CD14-positive monocyte (primary cell): ENCODE results near the gene TBC1D22A. TPM values are rescaled to one million over a fixed set of nuclear protein-coding genes. Genes with fewer than 3 reads are reported as not detected.

Source experiments
- DNase-seq, 3 donors: peaks; one replicate each; pipeline ENCODE4 v3.0.0-alpha.2; 2011 to 2022
- H2AFZ ChIP-seq: 2 replicates; pipeline ENCODE4 v1.6.0; 2012; ENCODE audit warnings: mild to moderate bottlenecking, low read depth, low read length, inconsistent platforms; ENCODE audit not compliant: insufficient read depth, poor library complexity, severe bottlenecking
- H3K27ac ChIP-seq, 2 donors: 1 replicate in 1 of 2; 2 replicates in 1 of 2; pipeline ENCODE4 v1.5.1; 2012 to 2013; ENCODE audit warnings: low read length in 2 of 2, control low read depth in 1 of 2, inconsistent platforms in 1 of 2, low read depth in 1 of 2, mild to moderate bottlenecking in 1 of 2
- H3K27me3 ChIP-seq, 2 donors: one replicate each; pipeline versions ENCODE4 v1.6.0 to v1.6.1; 2011 to 2013; ENCODE audit warnings: low read length in 2 of 2; ENCODE audit not compliant: control insufficient read depth in 2 of 2, insufficient read depth in 2 of 2
- H3K36me3 ChIP-seq, 2 donors: replicated peaks in 1 of 2; 1 replicate in 1 of 2; 2 replicates in 1 of 2; pipeline versions ENCODE4 v1.5.1 to v1.6.1; 2012 to 2013; ENCODE audit warnings: low read length in 2 of 2, control low read depth in 1 of 2, inconsistent platforms in 1 of 2, mild to moderate bottlenecking in 1 of 2; ENCODE audit not compliant: insufficient read depth in 2 of 2, control insufficient read depth in 1 of 2
- H3K4me1 ChIP-seq, 2 donors: 1 replicate in 1 of 2; 2 replicates in 1 of 2; pipeline versions ENCODE4 v1.5.1 to v1.6.1; 2012 to 2013; ENCODE audit warnings: low read length in 2 of 2, control low read depth in 1 of 2, inconsistent platforms in 1 of 2, mild to moderate bottlenecking in 1 of 2, moderate library complexity in 1 of 2; ENCODE audit not compliant: insufficient read depth in 2 of 2, control insufficient read depth in 1 of 2
- H3K4me2 ChIP-seq: replicated peaks from 2 replicates; pipeline ENCODE3; 2012; ENCODE audit warnings: low read length, moderate library complexity, mild to moderate bottlenecking; ENCODE audit not compliant: poor library complexity, severe bottlenecking; ENCODE audit errors: extremely low read depth
- H3K4me3 ChIP-seq, 3 experiments: fragments of 200-600 bp in 1 of 3; sonication (generic) in 1 of 3; replicated peaks in 1 of 3; 1 replicate in 2 of 3; 2 replicates in 1 of 3; pipeline ENCODE4 v1.5.1; 2011 to 2013; ENCODE audit warnings: low read length in 3 of 3, mild to moderate bottlenecking in 3 of 3, control low read depth in 2 of 3, low read depth in 2 of 3, inconsistent platforms in 1 of 3, moderate library complexity in 1 of 3
- H3K79me2 ChIP-seq: 2 replicates; pipeline ENCODE4 v1.6.0; 2012; ENCODE audit warnings: mild to moderate bottlenecking, control low read depth, inconsistent platforms, low read length, moderate library complexity; ENCODE audit not compliant: insufficient read depth
- H3K9ac ChIP-seq: 2 replicates; pipeline ENCODE4 v1.6.0; 2017; ENCODE audit warnings: low read length, mild to moderate bottlenecking; ENCODE audit not compliant: insufficient read depth, poor library complexity, severe bottlenecking
- H3K9me3 ChIP-seq, 2 donors: replicated peaks in 1 of 2; 1 replicate in 1 of 2; 2 replicates in 1 of 2; pipeline versions ENCODE4 v1.5.1 to v1.6.1; 2012 to 2013; ENCODE audit warnings: low read length in 2 of 2, control low read depth in 1 of 2; ENCODE audit not compliant: control insufficient read depth in 1 of 2, insufficient read depth in 1 of 2
- H4K20me1 ChIP-seq: 2 replicates; pipeline ENCODE4 v1.6.0; 2012; ENCODE audit warnings: mild to moderate bottlenecking, low read length, control low read depth, moderate library complexity; ENCODE audit not compliant: insufficient read depth
- H3K27ac Mint-ChIP-seq, 7 donors: one replicate each; pipeline ENCODE4 v1.8.0; 2020; ENCODE audit warnings: mild to moderate bottlenecking in 7 of 7, mixed read lengths in 7 of 7, moderate library complexity in 6 of 7, inconsistent platforms in 2 of 7
- H3K27me3 Mint-ChIP-seq, 3 donors: one replicate each; pipeline ENCODE4 v1.8.0; 2021 to 2022; ENCODE audit warnings: low read depth in 3 of 3, mild to moderate bottlenecking in 3 of 3, mixed read lengths in 3 of 3, moderate library complexity in 3 of 3, inconsistent platforms in 1 of 3
- H3K36me3 Mint-ChIP-seq, 2 donors: one replicate each; pipeline ENCODE4 v1.8.0; 2020; ENCODE audit warnings: mixed read lengths in 2 of 2, inconsistent platforms in 1 of 2, mild to moderate bottlenecking in 1 of 2
- H3K4me1 Mint-ChIP-seq: one replicate; pipeline ENCODE4 v1.8.0; 2020; ENCODE audit warnings: mild to moderate bottlenecking, mixed read lengths
- H3K4me3 Mint-ChIP-seq, 2 donors: one replicate each; pipeline ENCODE4 v1.8.0; 2020; ENCODE audit warnings: mild to moderate bottlenecking in 2 of 2, mixed read lengths in 2 of 2, moderate library complexity in 1 of 2
- H3K9me3 Mint-ChIP-seq, 7 donors: one replicate each; pipeline ENCODE4 v1.8.0; 2020 to 2022; ENCODE audit warnings: mixed read lengths in 7 of 7, mild to moderate bottlenecking in 6 of 7, moderate library complexity in 6 of 7, inconsistent platforms in 2 of 7
- WGBS: methylation state at CpG from one replicate; pipeline ENCODE4 v1.1.5; 2013; ENCODE audit warnings: missing lambda C conversion rate; ENCODE audit not compliant: insufficient coverage; 5-methylcytosine and 5-hydroxymethylcytosine counted together
- intact Hi-C, 2 donors: fragments of 100-400 bp; cut with micrococcal nuclease; formaldehyde crosslinking; loops; one replicate each; pipeline versions ENCODE4 v1.15.0 to v1.15.1; 2023
- polyA plus RNA-seq, 3 donors: library from polyadenylated mRNA; depleted of rRNA in 1 of 3; unstranded in 2 of 3; stranded (reverse) in 1 of 3; fragments of 300-500 nt in 2 of 3; fragments of >200 nt in 1 of 3; fragmentation: Illumina TruSeq in 2 of 3; gene quantifications; 1 replicate in 2 of 3; 2 replicates in 1 of 3; pipeline ENCODE4 v1.2.3, GENCODE V29; 2012 to 2021
- TF ChIP-seq, protein P1 (sequence below): fragments of 200-600 bp; IDR thresholded peaks from one replicate; pipeline ENCODE4 v1.8.0; 2022; ENCODE audit warnings: antibody characterized with exemption, mild to moderate bottlenecking

The TBC1D22A gene
- polyA plus RNA-seq, 3 donors = 25.9 to 36.2 (median 29.5) TPM

DNA sequence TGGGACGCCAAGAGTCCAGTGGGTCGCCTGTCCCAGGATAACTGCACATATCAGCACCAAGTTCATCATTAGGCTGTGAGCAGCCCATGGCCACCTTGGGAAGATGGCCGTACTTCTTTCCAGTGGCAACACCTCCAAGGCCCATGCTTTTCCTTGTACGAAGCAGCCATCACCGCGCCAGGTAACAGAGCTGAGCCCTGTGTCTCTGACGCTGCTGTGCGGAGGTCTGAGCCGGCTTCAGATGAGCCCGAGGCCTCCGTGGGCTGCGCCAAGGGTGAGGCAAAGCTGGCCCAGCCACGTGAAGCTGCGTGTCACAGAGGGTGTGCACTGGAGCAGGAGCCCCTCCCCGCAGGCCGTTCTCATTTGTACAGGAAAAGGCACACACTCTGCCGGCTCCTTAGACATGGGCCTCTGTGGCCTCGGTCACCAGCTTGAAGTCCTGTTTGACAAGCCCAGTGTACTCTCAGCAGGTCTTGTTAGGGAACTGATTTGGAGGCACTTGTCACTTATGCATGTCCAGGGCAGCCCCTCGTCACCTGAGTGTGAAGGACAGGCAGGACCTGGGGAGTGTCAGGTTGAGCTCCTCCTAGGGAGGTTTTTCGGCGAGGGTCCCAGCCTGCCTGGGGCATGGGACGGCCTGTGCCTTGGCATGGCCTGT lies 401.5 kb downstream of the TBC1D22A start:
- Histone ChIP-seq H3K27me3 (no peaks in the 10 kb centered on the region), H2AFZ (no peak overlapping the region), H3K27ac (no peak overlapping the region), H3K9me3 (peaks cover 0 to 7% of the 10 kb centered on the region in 2 donors), H3K4me3 (no peak overlapping the region), H3K4me1 (no peaks in the 10 kb centered on the region), H3K9ac (no peak overlapping the region), H3K79me2 (no peaks in the 10 kb centered on the region), H3K36me3 (peaks cover 0 to 28% of the 10 kb centered on the region in 2 donors), H3K4me2 (no peak overlapping the region), H4K20me1 (peaks cover 14% of the 10 kb centered on the region)
- H3K4me1 Mint-ChIP-seq = no peaks in the 10 kb centered on the region
- no peak for DNase-seq
- H3K4me3 Mint-ChIP-seq = no peak overlapping the region
- H3K36me3 Mint-ChIP-seq = peaks cover 17 to 39% of the 10 kb centered on the region in 2 donors
- intact Hi-C loops = no loop called here
- TF ChIP-seq, protein P1, sequence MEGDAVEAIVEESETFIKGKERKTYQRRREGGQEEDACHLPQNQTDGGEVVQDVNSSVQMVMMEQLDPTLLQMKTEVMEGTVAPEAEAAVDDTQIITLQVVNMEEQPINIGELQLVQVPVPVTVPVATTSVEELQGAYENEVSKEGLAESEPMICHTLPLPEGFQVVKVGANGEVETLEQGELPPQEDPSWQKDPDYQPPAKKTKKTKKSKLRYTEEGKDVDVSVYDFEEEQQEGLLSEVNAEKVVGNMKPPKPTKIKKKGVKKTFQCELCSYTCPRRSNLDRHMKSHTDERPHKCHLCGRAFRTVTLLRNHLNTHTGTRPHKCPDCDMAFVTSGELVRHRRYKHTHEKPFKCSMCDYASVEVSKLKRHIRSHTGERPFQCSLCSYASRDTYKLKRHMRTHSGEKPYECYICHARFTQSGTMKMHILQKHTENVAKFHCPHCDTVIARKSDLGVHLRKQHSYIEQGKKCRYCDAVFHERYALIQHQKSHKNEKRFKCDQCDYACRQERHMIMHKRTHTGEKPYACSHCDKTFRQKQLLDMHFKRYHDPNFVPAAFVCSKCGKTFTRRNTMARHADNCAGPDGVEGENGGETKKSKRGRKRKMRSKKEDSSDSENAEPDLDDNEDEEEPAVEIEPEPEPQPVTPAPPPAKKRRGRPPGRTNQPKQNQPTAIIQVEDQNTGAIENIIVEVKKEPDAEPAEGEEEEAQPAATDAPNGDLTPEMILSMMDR = no peak
- peaks cover 0 to 2% (median 0%) of the 10 kb centered on the region in 3 donors for H3K27me3 Mint-ChIP-seq
- 91% methylated on average over 21 of the region's 22 CpGs for WGBS
- H3K27ac Mint-ChIP-seq = no peak overlapping the region
- H3K9me3 Mint-ChIP-seq = peaks cover 0 to 2% (median under 1%) of the 10 kb centered on the region in 7 donors

DNA sequence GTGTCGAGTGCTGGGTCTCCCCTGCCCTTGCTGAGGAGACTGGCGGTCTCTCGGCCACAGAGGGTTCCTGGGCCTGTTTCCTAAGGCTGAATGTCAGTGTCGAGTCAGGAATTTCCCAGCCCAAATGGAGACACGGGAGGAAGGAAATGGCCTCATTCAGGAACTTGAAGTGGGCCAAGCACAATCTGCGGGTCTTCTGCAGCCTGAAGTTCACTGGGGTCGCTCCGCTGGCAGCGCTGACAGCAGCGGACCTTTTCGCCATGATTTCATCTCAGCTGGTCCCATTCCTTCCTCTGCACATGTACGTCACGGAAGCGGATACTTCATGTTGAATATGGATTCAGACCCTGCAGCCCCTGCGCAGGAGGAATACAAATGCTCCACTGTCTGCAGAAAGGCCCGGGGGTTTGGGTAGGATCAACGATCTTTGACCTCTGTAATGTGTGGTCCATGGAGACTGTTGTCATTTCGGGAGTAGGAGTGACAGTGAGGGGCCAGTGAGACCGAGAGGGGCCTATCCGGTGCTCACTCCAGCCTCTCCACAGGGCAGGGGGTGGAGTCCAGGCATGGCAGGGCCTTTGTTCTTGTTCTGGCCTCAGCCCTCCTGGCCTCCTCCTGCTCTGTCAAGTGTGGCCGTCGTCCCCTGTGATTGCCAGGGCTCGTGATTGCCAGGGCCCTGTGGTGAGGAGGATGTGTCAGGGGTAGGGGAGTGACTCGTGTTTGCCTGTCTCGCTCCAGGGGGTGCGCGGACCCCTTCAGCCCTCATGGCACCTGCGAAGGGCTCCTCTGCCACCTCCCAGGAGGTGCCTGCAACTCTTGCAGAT lies 402.3 kb downstream of the TBC1D22A start:
- Mint-ChIP-seq H3K36me3 (peaks cover 20 to 43% of the 10 kb centered on the region in 2 donors), H3K4me3 (no peak overlapping the region), H3K27ac (no peak overlapping the region), H3K27me3 (peaks cover 0 to 2% (median 0%) of the 10 kb centered on the region in 3 donors), H3K4me1 (no peaks in the 10 kb centered on the region), H3K9me3 (peaks cover 0 to 2% (median 2%) of the 10 kb centered on the region in 7 donors)
- H3K79me2 ChIP-seq = no peaks in the 10 kb centered on the region
- H3K4me1 ChIP-seq = no peaks in the 10 kb centered on the region
- no peak overlapping the region for H3K4me3 ChIP-seq
- H2AFZ ChIP-seq = no peak overlapping the region
- WGBS = 92% methylated on average over 25 of the region's 28 CpGs
- peaks cover 0 to 7% of the 10 kb centered on the region in 2 donors for H3K9me3 ChIP-seq
- peaks cover 0 to 28% of the 10 kb centered on the region in 2 donors for H3K36me3 ChIP-seq
- H3K27ac ChIP-seq = no peak overlapping the region
- H3K9ac ChIP-seq = no peak overlapping the region
- intact Hi-C loops = no loop called here
- no peaks in the 10 kb centered on the region for H3K27me3 ChIP-seq
- no peak for DNase-seq
- peaks cover 14% of the 10 kb centered on the region for H4K20me1 ChIP-seq
- H3K4me2 ChIP-seq = no peak overlapping the region
- TF ChIP-seq, protein P1 = no peak
